HG02759 (cell line): ENCODE results near the gene GTPBP10.
A peak's percentile ranks its signal among the peaks of the same experiment; 100 is the strongest.

Experiments used
- ATAC-seq: cut with Tn5 transposase; IDR thresholded peaks from one replicate; pipeline ENCODE4 v1.9.1; 2021; ENCODE audit warnings: mild to moderate bottlenecking, moderate library complexity; ENCODE audit not compliant: unreplicated experiment

The GTPBP10 gene

DNA sequence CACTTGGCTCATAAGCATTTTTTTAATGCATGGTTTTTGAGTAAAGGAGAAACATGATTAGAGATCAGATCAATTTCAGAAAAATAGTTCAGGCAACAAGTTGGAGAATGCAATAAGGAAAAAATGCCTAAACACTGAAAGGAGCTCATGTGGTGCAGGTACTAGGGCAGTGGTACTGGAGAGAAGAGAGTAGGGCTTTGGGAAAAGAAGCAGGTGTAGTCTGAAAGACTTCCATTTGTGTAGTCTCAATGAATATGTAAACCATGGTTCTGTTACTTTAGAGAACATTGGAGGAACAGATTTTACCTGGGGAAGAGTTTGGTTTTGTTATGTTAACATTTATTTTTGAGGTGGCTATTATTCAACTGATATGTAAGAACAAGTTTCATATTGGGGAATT is 5.5 kb downstream of the GTPBP10 start:
- no peak for ATAC-seq

GRCh38 chr7:90383422-90383821 is 36.9 kb downstream of the GTPBP10 start:
- no peak for ATAC-seq

DNA sequence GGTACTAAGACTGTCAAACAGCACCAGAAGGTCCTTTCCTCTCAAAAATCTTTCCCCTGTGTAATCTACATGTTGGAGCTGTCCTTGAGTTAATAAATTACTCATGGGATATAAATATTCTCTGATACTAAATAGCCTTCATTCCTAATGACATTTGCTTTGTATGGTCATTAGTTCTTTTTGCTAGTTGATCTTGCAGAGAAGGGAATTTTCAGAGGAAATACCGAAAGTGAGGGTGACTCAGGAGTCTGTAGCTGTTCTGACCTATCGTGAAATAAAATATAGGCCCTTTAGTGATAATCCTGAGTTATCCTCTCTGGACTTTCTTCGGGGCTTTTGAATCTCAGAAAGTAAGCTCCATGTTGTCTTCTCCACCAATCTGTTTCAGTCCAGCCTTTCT is 37.3 kb downstream of the GTPBP10 start:
- ATAC-seq = no peak

- ATAC-seq = no peak
Observed at GRCh38 chr7:90384433-90384832, 37.9 kb downstream of the GTPBP10 start.

GRCh38 chr7:90387470-90388240 is 41.1 kb downstream of the GTPBP10 start:
- ATAC-seq = no peak

DNA sequence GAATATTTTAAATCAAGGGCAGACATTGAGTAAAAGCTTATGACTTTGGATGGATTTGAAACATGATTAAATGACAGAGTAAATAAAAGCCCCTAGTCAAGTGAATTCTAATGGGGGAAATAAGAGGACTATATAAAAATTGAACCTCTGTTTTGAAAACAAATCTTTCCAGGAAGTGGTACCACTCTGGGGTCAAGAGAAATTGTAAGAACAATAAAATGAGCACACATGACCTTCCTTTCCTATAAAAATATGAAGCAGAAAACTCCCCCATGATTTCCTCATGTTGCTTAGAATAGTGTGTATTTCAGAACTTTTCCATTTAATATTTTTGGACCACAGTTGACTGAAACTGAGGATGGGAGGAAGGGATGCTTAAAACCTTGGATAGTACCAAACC is 44.4 kb downstream of the GTPBP10 start:
- no peak for ATAC-seq

GRCh38 chr7:90391488-90391887 is 45.0 kb downstream of the GTPBP10 start:
- no peak for ATAC-seq

DNA sequence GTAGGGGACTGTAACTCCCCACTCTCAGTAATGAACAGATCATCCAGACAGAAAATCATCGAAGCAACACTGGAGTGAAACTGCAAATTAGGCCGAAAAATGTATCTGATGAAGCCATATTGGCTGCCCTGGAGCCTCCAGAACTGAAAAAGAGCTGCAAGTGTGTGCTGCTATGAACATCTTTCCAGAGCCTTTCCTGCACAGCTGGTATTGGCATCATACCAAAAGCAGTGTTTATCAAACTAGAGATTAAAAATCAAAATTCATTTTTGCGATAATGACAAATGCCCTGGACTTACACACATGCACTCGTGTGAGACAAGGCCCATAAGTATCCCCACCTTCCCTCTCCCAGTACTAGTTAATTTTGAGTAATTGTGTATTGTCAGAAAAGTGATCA is 49.9 kb downstream of the GTPBP10 start:
- no peak for ATAC-seq

GRCh38 chr7:90401989-90402388 is 55.5 kb downstream of the GTPBP10 start:
- no peak for ATAC-seq

GRCh38 chr7:90402785-90403173 is 56.3 kb downstream of the GTPBP10 start:
- ATAC-seq = no peak

GRCh38 chr7:90403174-90404113 is 56.9 kb downstream of the GTPBP10 start, which contains the start of gene CLDN12:
TSS of gene CLDN12 (plus strand) at chr7:90403461. CDS start at chr7:90412677, 9,216 bp downstream.
- peak; percentile 91 for ATAC-seq

- no peak for ATAC-seq
Observed at GRCh38 chr7:90404777-90405176, 58.3 kb downstream of the GTPBP10 start.

DNA sequence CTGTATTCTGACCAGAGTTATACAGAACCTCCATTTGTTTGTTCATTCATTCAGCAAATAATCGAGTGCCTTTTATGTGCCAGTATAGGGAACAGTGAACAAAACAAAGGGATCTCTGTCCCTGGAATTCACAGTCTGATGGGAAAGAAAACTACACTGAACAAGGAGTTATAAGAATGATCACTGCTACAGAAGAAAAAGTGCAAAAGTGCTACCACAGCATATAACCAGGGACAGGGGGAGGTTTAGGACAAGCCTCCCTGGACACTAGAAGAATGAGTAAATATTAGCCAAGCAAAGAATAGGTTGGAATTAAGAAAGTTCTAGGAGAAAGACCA is 60.9 kb downstream of the GTPBP10 start:
- ATAC-seq = no peak

GRCh38 chr7:90408142-90408541 is 61.6 kb downstream of the GTPBP10 start:
- ATAC-seq = no peak

GRCh38 chr7:90409667-90410066 is 63.2 kb downstream of the GTPBP10 start:
- ATAC-seq = no peak

DNA sequence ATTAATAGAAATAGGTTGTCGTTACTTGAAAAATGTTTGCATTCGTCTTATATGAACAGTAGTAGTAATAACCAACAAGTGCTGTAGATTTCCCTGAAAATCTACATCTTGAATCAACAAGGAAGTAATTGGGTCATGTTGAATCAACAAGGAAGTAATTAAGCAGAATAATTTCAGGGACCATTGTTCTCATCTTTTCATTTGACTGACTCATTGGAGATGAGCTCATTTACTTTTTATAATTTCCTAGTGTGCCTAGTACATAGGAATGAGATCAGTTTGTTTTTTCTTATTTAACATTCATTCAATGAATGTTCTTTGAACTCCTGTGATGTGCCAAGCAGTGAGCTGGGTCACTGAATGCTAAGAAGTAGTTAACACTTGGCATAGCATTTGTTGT is 65.0 kb downstream of the GTPBP10 start:
- no peak for ATAC-seq

DNA sequence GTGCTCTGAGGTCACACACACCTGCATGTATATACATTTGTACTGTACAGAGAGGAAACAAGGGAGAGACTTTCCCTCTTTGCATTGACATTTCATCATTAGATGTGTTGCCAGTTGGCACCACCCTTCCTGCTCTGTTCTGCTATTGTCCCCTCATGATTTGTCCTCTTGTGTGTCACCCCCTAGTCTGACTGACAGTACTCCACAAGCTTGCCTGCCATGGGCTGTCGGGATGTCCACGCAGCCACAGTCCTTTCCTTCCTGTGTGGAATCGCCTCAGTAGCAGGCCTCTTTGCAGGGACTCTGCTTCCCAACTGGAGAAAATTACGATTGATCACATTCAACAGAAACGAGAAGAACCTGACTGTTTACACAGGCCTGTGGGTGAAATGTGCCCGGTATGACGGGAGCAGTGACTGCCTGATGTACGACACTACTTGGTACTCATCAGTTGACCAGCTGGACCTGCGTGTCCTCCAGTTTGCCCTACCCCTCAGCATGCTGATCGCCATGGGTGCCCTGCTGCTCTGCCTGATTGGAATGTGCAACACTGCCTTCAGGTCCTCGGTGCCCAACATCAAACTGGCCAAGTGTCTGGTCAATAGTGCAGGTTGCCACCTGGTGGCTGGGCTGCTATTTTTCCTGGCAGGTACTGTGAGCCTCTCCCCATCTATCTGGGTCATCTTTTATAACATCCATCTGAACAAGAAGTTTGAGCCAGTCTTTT is 66.1 kb downstream of the GTPBP10 start:
- ATAC-seq = peak; percentile 71

GRCh38 chr7:90413185-90413528 is 66.6 kb downstream of the GTPBP10 start:
- ATAC-seq = no peak

- no peak for ATAC-seq
Observed at GRCh38 chr7:90421651-90422050, 75.1 kb downstream of the GTPBP10 start.

GRCh38 chr7:90424720-90425119 is 78.2 kb downstream of the GTPBP10 start:
- peak; percentile 84 for ATAC-seq

DNA sequence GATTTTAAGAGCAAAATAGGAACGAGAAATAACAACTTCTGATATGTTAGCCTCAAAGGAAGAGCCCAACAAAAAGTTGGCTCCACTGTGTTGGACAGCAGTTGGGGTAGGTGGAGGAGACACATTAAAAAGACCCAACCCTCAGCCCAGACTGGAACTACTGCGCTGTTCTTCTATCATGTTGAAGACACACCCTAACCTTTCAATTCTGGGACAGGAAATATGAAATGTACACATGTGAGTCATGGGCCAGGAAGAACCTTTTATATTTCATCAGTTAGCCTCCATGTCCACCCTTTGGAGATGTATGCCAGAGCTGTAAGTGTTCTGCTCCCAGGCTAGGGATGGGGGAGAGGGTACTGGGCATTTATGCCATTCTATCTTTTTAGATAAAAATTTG is 78.9 kb downstream of the GTPBP10 start:
- no peak for ATAC-seq
